COLO829 (cell line): Measurements from ENCODE around the gene COPZ2.
A peak's percentile ranks its signal among the peaks of the same experiment; 100 is the strongest.
"Not testable (repeated sequence)": the region's sequence is repeated elsewhere in the genome, so short reads cannot be mapped to it uniquely, and the experiment has no call there.

Experiments
- DNase-seq: peaks from one replicate; pipeline ENCODE4 v3.0.0; 2012; ENCODE audit warnings: low spot score

Gene COPZ2

DNA sequence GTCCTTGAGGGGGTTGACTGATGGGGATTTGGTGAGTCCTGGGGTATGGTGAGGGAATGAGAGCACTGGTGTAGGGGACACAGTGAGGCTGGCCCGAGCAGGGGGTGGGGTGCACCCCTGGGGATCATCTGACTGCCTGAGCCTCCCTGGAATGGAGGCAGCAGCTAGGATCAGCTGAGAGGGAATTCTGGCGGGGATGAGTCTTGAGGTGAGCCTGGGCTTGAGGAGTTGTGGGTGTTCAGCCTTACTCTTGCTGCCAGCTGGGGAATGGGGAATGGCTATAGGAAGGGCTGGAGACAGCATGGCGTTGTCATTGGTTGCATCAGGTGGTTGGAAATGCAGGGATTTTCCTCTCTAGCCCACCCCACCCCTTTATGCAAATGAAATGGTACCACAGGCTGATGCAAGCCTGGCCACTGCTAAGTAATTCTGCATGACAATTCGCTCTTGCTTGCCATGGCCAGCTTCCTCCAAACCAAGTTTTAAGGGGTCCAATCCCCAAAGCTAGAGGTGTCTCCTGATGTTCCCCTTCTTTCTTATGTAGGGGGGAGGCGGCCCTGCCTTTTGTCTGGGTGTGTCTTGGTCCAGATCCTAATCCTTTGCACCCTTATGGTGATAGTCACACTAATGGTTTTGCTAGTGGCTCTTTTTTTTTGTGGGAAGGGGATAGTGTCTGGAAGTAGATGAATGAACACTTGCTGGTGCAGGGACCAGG lies 18.1 kb upstream of the COPZ2 start:
- DNase-seq, result no peak

DNA sequence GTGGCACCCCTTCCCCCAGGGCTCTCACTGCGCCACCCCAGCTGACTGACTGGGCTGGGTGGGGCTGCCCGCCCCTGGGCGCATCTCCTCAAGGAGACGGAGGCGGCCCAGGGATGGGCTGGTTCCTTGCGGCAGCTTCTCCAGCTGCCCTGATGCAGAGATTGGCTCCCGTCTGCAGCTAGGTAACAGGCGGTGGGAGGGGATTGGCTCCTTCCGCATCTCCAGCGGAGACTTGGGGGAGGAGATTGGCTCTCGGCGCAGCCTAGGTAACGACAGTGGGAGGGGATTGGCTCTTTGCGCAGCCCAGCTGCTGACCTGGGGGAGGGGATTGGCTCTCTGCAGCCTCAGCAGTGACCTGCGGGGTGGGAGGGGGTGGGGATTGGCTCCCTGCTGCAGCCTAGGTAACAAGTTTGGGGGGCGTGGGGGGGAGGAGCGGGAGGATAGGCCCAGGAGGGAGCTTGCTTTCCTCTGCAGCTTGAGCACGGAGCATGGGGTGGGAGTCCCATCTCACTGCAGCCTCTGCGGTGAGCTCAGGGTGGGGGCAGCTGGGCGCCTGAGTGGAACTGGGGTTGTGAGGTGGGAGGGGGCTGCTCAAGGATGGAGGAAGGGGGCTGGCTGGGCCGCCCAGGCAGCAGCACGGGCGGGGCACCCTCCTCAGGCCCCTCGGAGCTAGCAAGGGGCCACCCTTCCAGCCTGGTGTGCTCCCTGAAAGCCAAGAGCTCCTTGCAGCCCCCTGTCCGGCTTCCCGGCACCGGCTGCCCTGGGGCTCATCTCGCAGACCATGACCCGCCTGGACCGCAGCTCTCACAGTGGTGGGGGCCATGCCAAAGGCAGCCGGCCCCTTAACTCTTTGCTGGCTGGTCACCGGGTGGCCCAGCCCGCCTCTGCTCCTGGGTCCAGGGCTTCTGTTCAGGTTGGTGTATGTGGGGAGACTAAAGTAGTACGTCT lies 16.9 kb upstream of the COPZ2 start:
- no peak for DNase-seq

DNA sequence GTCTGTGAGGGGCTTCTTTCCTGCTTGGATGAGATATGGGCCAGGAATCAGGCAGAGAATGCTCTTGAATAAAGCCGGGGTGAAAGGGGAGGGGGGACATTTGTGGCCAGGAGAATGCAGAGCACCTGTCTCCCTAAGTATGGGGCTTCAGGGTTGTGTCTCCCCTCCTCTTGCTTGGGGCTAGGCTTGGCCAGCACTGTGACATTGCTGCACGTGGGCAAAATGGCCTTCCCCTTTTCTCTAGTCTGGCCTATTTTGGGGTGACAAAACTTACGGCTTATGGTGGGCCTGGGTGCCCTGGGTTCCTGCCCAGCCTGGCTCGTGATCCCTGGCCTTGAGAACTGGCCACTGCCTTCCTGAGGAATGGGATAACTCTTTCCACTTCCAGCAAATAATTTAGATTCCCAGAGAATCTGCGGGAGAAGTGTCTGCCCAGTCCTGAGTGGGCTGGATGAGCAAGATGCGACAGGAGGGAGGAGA lies 16.2 kb upstream of the COPZ2 start:
- DNase-seq, result no peak

DNA sequence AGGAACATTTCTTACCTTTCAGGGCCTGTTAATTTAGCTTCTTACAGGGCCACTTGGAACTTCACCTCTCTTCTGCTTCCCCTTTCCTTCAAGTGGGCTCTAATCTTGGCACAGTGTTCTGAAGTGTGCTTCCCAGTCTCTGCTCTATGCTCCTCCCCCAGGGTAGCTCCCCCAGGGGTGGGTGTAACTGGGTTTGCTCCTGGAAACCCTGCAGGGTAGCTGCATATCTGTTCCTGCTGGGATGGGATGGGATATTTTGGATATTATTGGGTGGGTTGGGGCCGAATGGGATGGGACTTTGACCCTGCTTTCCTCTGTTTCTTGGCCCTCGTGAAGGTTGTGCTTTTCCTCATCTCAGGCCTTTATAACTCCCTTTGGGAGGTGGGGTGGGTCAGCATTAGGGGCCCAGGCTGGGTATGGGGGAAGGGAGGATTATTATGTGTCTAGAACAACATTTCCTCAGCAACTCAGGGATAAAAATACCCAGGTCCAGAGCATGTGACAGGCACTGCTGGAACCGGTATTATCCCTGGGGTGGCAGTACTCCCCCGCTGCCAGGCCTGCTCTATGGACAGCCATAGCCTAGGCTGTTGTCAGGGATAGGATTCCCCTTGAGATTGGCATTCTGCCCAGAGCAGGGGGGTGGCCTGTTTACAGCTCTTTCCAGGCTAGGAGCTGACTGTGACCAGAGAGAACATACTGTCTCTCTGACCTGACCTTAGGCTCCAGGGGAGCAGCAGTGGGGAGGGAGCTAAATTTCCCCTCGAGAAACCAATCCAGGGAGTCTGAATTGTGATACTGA lies 15.6 kb upstream of the COPZ2 start:
- DNase-seq, result no peak

DNA sequence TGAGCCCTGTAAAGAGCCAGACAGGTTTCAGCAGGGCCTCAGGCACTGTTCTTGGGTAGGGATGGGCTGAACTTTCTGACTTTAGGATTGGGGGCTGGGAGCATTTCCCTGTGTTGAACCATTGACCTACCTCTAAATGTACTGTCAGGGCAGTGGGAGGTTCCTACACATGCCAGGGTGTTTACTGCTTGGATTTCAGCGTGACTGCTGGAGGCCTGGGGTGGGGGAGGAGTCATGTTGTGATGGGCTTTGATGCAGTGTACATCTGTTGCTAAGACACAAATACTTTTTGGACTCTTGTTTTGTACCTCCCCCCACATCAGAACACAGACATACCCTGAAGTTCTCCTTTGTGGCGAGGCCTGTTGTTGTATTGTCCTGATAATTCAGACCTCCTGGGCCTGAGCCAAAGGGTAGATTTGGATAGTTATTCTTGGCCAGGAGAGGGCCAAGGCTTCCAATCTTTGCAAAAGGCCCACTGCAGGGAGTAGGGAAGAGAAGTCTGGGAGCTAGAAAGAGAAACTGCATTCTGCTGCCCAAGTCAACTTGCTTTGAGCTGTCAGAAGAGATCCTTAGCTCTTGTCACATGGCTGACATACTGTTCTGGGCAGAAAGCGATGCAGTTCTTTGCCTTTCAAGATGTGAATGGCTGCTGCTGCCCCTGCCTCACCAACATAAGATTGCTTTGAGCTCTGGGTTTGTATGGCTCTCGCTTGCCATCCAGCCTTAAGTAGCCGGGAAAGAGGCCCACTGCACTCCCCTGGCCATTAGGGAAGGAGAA lies 14.3 kb upstream of the COPZ2 start:
- DNase-seq, result no peak

DNA sequence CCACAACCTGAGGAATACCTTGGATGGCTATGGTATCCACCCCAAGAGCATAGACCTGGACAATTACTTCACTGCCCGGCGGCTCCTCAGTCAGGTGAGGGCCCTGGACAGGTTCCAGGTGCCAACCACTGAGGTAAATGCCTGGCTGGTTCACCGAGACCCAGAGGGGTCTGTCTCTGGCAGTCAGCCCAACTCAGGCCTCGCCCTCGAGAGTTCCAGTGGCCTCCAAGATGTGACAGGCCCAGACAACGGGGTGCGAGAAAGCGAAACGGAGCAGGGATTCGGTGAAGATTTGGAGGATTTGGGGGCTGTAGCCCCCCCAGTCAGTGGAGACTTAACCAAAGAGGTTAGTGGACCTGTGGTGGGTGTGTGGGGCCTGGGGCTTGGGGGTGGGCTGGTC lies 13.7 kb upstream of the COPZ2 start:
- no peak for DNase-seq

DNA sequence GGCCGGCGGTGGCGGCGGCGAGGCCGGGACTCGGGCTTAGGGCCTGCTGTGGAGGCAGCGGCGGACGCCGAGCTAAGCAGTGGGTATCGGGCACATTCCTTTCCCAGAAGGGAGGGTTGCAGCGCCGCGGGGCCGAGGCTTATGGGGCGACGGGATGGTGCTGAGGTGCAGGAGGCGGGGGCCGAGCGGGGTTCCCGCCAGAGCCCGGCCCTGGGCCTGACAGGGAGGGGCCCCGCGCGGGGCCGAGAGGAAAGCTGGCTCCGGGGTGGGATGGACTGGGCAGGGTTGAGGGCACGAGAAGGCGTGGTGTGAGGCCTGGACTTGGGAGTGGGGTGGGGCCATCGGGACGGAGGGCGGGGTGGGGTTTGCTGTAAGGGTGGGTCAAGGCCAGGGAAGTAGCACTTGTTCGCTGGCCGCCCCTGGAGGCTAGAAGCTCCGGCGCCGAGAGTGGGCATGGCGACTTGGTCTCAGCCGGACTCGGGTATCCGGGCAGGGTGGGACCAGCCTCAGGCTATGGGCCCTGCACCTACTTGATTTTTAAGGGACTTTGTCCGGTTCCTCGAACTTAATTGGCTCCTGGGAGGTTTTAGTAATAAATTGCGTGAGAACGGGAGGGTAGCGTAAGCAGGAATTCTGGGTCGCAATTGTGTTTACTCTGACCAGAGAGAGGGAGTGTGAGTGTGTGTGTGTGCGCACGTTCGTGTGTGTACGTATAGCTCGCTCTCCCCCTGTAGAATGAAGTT lies 11.0 kb upstream of the COPZ2 start:
- DNase-seq, result peak; percentile 75

DNA sequence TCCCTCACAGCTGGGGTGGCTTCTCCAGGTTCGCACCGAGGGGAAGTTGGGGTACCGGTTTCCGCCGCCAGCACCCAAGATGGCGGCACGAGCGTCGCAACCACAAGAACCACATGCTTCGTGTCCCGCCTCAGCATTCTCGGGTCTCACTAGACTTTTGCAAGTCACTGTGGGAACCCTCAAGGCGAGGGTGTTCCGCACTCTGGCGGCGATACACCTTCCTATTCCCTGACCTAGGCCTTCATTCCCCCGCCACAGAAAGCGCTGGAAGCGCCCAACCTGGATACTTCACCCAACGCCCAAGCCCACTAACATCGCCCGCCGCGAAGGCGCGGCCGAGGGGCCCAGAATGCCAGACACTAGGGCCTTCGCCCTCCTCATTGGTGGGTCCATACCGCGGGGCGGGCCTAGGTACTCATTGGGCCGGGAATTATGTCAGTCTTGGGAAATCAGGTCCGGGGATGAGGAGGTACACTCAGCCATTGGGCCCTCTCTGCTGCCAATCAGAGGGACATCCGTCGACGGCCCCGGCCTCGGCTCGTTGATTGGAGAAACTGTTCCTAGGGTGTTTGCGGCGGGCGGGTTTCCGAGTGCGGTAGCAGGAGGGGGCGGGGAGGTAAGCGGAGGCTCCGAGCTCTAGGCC lies 10.3 kb upstream of the COPZ2 start, which contains the start of gene NFE2L1:
TSS of gene NFE2L1 (plus strand) at position 619 of the 643 bp plus-strand sequence. CDS start 2,760 bp downstream, outside the sequence.
- peak; percentile 86 for DNase-seq

DNA sequence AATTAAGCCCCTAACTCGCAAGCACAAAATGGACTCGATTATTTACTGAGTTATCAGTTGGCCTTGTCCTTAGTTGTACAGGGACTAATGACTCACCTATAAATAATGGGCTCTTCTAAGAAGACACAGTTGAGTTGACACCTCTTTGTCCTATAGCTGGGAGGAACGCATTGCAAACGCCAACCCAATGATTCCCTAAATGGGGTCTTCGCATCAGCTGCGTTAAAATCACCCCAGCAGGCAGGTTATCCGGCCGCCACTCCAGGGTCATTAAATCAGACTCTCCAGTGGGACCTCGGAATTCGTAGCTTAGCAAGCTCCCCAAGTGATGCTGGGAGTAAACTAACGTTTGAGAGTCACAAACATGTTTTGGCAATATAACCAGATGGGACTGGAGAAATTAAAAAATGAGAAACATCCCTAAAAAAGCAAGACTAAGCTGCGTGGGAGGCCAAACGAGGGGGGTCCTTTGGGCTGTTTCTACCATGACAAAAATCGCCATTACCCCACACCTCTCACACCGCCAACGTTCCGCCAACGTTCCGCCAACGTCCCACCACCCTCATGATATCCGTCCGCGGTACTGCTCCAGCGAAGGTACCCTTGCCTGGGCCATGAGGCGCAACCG lies 9.6 kb upstream of the COPZ2 start:
- no peak for DNase-seq

DNA sequence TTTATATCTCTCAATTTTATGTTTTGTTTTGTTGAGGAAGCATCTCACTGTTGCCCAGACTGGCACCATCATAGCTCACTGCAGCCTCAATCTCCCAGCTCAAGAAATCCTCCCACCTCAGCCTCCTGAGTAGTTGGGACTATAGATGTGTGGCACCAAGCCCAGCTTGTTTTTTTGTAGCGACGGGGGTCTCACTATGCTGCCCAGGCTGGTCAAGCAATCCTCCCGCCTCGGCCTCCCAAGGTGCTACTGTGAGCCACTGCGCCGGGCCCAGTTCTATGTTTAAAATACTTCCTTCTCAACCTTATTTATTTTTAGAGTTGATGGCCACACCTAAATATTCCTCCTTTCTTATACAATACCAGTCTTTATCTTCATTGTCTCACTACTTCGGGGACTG lies 8.7 kb upstream of the COPZ2 start:
- no peak for DNase-seq

DNA sequence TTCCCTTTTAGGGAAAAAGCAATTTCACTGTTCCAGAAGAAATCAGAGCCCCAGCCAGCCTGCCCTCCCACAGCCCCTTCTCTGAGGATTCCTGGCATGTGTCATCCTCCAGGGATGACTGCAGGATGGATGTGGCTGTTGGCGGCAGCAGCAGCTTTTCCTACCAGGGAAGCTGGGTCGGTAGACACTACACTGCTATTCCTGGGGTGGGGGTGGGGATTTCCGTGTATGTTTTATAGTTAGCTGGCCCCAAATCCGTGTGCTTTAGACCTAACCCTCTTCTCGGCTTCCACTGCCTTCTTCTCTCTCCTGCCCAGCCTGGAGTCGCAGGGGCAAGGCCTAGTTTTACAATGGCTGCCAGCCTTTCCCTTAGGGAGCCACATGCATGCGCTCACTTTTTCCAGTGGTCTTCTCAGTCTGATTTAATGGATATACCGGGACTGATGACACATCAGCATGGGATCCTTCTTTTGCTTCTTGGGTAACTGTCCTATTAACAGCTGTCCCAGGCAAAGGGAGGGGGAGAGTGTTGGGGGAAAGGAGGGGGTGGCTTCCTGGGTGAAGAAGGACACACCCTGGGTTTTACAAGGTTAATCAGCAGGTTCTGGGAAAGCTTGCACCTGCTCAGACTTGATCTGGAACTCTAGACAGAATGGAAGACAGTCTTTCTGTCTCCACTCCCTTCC lies 7.9 kb upstream of the COPZ2 start:
- no peak for DNase-seq

DNA sequence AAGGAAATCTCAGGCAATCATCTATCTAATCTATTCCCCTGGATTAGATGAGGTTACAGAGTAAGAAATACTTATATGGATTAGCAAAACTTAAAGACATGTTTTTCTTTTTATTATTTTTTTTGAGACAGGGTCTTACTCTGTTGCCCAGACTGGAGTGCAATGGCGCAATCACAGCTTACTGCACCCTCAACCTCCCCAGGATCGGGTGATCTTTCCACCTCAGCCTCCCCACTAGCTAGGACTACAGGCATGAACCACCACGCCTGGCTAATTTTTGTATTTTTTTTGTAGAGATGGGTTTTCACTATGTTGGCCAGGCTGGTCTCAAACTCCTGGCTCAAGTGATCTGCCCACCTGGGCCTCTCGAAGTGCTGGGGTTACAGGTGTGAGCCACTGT lies 7.3 kb upstream of the COPZ2 start:
- no peak for DNase-seq

DNA sequence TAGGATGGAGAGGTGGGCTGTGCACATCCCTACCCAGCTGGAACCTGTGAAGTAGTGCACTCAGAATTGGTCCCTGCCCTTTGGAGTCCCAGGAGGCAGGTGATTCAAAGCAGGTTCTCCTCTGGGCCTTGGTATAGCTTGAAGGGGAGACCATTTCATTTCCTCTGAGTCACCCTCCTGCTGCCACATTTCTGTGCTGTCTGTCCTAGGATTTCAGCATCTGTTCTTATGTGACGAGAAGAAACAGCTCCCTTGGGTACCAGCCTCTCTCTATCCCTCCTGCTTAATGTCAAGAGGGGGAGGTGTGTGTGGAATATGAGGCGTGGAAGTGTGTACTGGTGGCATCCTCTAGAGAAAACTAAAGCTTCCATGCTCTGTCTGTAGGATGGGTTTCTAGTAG lies 5.6 kb upstream of the COPZ2 start:
- no peak for DNase-seq

DNA sequence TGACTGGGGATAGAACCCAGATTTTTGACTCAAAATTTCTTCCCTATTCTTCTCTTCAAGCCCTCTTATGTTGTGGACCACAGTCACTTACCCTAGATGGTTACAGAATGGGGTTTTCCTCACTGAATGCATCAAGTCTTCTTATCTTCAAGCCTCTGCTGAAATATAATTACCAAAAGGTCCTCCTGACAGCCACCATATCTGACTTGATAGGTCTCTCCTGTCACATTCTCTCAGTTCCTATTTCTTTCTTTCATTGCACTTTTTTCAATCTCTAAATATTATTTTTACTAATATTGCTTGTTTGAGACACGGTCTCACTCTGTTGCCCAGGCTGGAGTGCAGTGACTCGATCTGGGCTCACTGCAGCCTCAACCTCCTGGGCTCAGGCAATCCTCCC lies 1.1 kb upstream of the COPZ2 start:
- DNase-seq, result no peak

DNA sequence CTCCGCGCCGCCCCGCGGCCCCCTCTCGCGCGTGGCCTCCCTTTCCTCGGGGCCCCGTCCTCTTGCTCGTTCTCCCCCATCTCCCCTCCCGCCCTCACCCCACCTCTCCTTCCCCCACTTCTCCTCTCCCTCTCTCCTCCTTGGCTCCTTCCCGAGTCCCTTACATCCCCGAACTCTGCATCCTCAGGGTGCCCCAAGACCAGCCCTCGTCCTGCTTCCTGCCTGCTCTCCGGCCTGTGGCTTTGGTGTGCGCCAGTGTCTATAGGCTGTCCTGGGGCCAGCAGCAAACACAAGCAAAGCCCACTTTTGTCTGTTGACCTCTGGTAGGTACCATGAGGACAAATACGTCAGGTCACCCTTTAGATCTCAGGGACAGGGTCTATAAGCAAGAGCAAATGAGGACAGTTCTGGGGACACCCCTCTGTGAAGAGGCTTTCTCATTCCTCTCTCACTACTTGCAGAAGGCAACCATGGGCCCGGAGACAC lies 284 bp upstream of the COPZ2 start:
- no peak for DNase-seq

DNA sequence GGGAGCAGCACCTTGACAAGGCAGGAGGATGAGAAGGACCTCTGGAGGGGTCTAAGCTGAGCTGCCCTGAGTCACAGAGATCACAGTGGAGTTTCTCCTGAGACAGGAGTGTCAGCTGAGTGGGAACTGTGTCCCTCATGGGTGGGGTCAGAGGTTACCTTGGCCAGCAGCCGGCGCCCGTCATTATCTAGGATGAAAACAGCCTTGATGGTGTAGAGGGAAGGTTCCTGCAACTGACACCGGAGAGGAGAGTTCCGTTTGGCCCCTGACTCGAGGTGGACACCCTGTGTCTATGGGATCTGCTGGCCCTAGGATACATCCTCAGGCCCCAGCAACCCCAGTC lies 933 bp downstream of the COPZ2 start:
- no peak for DNase-seq

DNA sequence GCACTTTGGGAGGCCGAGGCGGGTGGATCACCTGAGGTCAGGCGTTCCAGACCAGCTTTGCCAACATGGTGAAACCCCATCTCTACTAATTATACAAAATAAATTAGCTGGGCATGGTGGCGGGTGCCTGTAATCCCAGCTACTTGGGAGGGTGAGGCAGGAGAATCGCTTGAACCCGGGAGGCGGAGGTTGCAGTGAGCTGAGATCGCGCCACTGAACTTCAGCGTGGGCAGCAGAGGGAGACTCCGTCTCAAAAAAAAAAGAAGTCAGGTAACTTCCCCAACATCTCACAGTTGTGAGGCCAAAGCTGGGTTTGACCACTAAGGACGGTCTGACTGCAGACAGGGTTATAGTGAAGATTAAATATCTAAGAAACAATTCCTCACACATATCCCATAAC lies 2.9 kb downstream of the COPZ2 start:
- DNase-seq, result not testable (repeated sequence)

DNA sequence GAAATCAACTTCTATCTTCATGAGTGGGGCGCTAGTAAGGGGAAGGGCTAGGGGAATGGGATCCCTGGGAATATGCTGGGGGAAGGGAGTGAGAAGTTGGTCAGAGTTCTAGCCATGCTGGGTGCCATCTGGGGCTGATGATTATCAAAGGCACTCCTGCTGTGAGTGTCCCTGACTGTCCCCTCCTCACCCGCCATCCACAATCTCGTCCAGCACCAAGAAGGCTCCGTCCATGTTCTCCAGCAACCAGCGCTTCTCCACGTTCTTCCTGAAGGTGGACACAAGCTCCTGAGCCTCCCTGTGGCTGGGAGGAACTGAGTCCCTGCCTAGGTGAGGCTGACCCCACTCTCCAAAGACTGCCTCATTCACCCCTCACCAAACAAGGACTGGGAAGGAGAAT lies 5.6 kb downstream of the COPZ2 start:
- no peak for DNase-seq

DNA sequence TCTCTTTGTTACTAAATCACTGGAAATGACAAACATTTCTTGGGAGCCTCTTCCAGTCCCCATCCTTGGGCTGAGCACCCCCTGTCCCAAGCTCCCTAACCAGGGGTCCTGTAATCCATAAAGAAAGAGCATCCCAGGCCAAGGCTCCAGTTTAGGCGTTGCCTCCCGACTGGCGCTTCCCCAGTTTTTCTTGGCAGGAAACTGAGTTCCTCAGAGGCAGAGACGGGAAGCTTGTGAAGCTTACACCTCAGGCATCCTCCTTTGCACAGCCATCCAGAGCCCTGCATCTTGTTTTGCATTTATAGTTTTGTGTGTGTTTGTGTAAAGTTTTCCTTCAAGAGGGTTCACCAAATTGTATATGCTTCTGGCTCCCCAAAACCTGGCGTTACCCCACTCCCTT lies 7.1 kb downstream of the COPZ2 start:
- DNase-seq, result no peak
